ENCODE data around the gene TENM3.

DNA sequence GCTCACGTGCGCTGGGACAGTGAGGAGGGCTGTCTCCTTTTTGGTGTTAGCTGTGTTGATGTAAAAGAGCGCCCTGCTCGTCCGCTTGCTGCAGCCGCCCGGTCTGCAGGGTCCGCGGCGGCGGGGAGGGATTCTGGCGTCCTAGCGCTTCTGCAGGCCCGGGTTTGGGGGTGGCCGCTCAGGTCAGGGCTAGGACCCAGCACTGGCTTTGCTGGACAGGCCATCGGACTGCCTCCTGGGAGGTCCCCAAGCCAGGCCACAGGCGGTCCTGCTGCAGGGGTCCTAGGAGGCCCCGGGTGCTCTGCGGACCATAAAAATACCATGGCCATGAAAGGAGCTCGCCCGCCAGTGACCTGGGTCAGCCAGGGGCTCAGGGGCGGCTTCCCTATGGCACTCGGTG, 365.3 kb downstream of the TENM3 start:
- TF ChIP-seq ZNF155 (tag by site-specific recombination; IDR thresholded peaks at IDR 0.05): no peak
- no peak for TF ChIP-seq ZNF843 (tag by site-specific recombination; IDR thresholded peaks at IDR 0.05)
